Ishikawa (cell line): ENCODE results near the gene FCER2.

Source experiments
- CEBPB ChIP-seq: IDR thresholded peaks from 2 replicates; pipeline ENCODE4 v1.6.1; 2012
- CREB1 ChIP-seq: IDR thresholded peaks from 2 replicates; pipeline ENCODE4 v1.6.1; 2012; ENCODE audit warnings: low read depth
- EGR1 ChIP-seq: IDR thresholded peaks from 2 replicates; pipeline ENCODE4 v1.6.1; 2012
- EP300 ChIP-seq: IDR thresholded peaks from 2 replicates; pipeline ENCODE4 v1.6.1; 2012; ENCODE audit warnings: borderline replicate concordance
- FOXM1 ChIP-seq: IDR thresholded peaks from 2 replicates; pipeline ENCODE4 v1.6.1; 2012; ENCODE audit warnings: low read depth, borderline replicate concordance
- MAX ChIP-seq: IDR thresholded peaks from 2 replicates; pipeline ENCODE4 v1.6.1; 2012
- NFIC ChIP-seq: IDR thresholded peaks from 2 replicates; pipeline ENCODE4 v1.6.1; 2012
- RAD21 ChIP-seq: IDR thresholded peaks from 2 replicates; pipeline ENCODE4 v1.6.1; 2012; ENCODE audit warnings: low read depth
- REST ChIP-seq: IDR thresholded peaks from 2 replicates; pipeline ENCODE4 v1.6.1; 2012; ENCODE audit warnings: low read depth, mild to moderate bottlenecking
- TAF1 ChIP-seq: IDR thresholded peaks from 2 replicates; pipeline ENCODE4 v1.6.1; 2012; ENCODE audit warnings: low read depth, mild to moderate bottlenecking
- TCF12 ChIP-seq: IDR thresholded peaks from 2 replicates; pipeline ENCODE4 v1.6.1; 2012; ENCODE audit warnings: low read depth
- TEAD4 ChIP-seq: IDR thresholded peaks from 2 replicates; pipeline ENCODE4 v1.6.1; 2012
- USF1 ChIP-seq: IDR thresholded peaks from 2 replicates; pipeline ENCODE4 v1.6.1; 2012
- YY1 ChIP-seq: IDR thresholded peaks from 2 replicates; pipeline ENCODE4 v1.6.1; 2012; ENCODE audit warnings: low read depth
- ZBTB7A ChIP-seq: IDR thresholded peaks from 2 replicates; pipeline ENCODE4 v1.6.1; 2012; ENCODE audit warnings: low read depth

FCER2 gene

GRCh38 chr19:7718668-7719067, 16.7 kb upstream of the FCER2 start:
- TF ChIP-seq EGR1 (no peak), MAX (no peak), EP300 (no peak), CEBPB (no peak), FOXM1 (no peak), TCF12 (no peak), NFIC (no peak), CREB1 (no peak), TAF1 (no peak), YY1 (no peak), ZBTB7A (no peak), REST (no peak), USF1 (no peak), RAD21 (no peak)

- TF ChIP-seq USF1 (no peak), EP300 (no peak), TEAD4 (no peak), CEBPB (no peak), ZBTB7A (no peak)
These were observed 14.8 kb upstream of the FCER2 start for GRCh38 chr19:7716762-7717161.

- TF ChIP-seq CEBPB = no peak
- TF ChIP-seq RAD21 = no peak
- no peak for TF ChIP-seq ZBTB7A
- no peak for TF ChIP-seq YY1
- TF ChIP-seq FOXM1 = no peak
These were observed 13.7 kb upstream of the FCER2 start for GRCh38 chr19:7715671-7716070.

- no peak for TF ChIP-seq CREB1
- no peak for TF ChIP-seq TEAD4
- no peak for TF ChIP-seq EP300
- TF ChIP-seq EGR1 = no peak
- no peak for TF ChIP-seq RAD21
- TF ChIP-seq FOXM1 = no peak
- TF ChIP-seq USF1 = no peak
These were observed 8.7 kb upstream of the FCER2 start for GRCh38 chr19:7710616-7711015.

- TF ChIP-seq USF1 (no peak), YY1 (no peak), ZBTB7A (no peak), TCF12 (no peak), RAD21 (no peak), TAF1 (no peak), EGR1 (no peak), REST (no peak)
These were observed 8.1 kb upstream of the FCER2 start for GRCh38 chr19:7709932-7710460.

GRCh38 chr19:7706955-7707456, 5.1 kb upstream of the FCER2 start:
- TF ChIP-seq TAF1 (no peak), YY1 (no peak), REST (no peak), MAX (no peak), EGR1 (no peak), EP300 (no peak), TEAD4 (no peak), ZBTB7A (no peak), TCF12 (no peak), USF1 (no peak), CREB1 (no peak), FOXM1 (no peak), RAD21 (no peak), CEBPB (no peak), NFIC (no peak)
